ENCODE measurements around the gene CPN2. TPM values are rescaled to one million over a fixed set of nuclear protein-coding genes. Genes with fewer than 3 reads are reported as not detected.

The CPN2 gene
- total and polyA plus RNA-seq, 2 of the 13 experiments (the other 11 are each of a cell fraction or from before 2014, with no cell fraction given): 26.7 to 27.7 TPM

DNA sequence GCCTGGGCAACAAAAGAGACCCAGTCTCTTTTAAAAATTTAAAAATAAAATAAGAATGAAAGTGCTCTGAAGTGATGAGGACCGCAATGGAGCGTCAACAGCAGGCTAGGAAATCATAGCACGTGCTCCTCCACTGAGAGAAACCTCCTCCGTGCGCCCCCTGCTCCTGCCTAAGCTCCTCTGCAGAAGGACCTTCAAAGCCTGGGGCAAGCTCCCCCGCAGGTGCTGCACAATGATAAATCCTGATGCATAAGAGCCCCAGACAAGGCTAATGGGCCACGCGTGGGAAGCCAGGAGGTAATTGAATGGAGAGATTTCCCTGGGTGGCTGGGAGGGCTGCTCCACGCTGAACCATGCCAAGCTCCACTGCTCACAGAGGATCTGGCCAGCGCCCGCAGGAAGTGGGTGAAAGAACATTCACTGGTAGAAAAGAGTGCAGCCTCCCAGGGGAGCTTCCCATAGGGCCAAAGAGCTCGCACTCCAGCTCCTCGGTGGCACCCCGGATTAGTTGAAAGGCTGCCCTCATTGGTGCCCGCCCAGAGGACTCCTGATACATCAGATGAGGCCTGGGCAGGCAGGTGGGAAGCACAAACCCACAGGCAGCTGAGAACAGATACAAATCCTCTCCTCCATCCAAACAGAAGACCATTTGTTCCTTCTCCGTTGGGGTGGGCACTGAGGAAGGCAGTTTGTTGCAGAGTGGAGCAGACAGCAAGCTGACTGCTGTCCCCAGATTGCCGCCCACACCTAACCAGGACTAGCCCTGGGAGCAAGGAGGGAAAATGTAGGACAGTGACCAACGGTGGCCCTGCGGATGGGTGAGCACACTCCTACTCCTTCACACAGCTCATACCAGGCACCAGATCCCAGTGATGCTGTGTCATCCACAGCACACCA is 52.5 kb downstream of the CPN2 start:
- no peak for ATAC-seq
- ChIA-PET CTCF (ENCODE audit: low intra/inter-chr PET ratio, low total read pairs) (no interaction called here), POLR2A (interaction anchor here (0.6 kb wide), 1 partner anchor 162 kb away, joined by 3 read pairs; no protein-coding TSS in a partner anchor)
- no peaks in the 10 kb centered on the region for H3K79me2 ChIP-seq (ENCODE audit: insufficient read depth, low read length)
- peaks cover 27% of the 10 kb centered on the region for H3K4me1 ChIP-seq (ENCODE audit: insufficient read depth, low read length)
- TF ChIP-seq, protein P1, sequence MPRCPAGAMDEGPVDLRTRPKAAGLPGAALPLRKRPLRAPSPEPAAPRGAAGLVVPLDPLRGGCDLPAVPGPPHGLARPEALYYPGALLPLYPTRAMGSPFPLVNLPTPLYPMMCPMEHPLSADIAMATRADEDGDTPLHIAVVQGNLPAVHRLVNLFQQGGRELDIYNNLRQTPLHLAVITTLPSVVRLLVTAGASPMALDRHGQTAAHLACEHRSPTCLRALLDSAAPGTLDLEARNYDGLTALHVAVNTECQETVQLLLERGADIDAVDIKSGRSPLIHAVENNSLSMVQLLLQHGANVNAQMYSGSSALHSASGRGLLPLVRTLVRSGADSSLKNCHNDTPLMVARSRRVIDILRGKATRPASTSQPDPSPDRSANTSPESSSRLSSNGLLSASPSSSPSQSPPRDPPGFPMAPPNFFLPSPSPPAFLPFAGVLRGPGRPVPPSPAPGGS (CRISPR knock-in tag; IDR thresholded peaks at IDR 0.05): no peak
- TF ChIP-seq RBAK (CRISPR knock-in tag; IDR thresholded peaks at IDR 0.05): no peak
- TF ChIP-seq ZNF619 (CRISPR knock-in tag; IDR thresholded peaks at IDR 0.05): no peak
- no peak for TF ChIP-seq PHF8 (CRISPR knock-in tag; IDR thresholded peaks at IDR 0.05)
- no peak for TF ChIP-seq SIX4 (CRISPR knock-in tag; IDR thresholded peaks at IDR 0.05)
- no peak for TF ChIP-seq HIVEP1 (CRISPR knock-in tag; IDR thresholded peaks at IDR 0.05)
- no peak for TF ChIP-seq XBP1 (CRISPR knock-in tag; IDR thresholded peaks at IDR 0.05)
- TF ChIP-seq MAFF (IDR thresholded peaks at IDR 0.05; ENCODE audit: low read depth, low read length): no peak
- no peak for TF ChIP-seq HNF4G (IDR thresholded peaks at IDR 0.05; ENCODE audit: borderline replicate concordance, low read depth, low read length)
- no peak for TF ChIP-seq HNF4G (CRISPR knock-in tag; IDR thresholded peaks at IDR 0.05; ENCODE audit: borderline replicate concordance, low read depth)
- no peak for TF ChIP-seq ZBTB1 (CRISPR knock-in tag; IDR thresholded peaks at IDR 0.05; ENCODE audit: borderline replicate concordance)
- 65% methylated on average over 14 of the region's 19 CpGs for WGBS (ENCODE audit: low lambda C conversion rate)
- no peak overlapping the region for H3K4me2 ChIP-seq (ENCODE audit: low read depth, low read length)
- FAIRE-seq: no peak
- no peak overlapping the region for H3K9ac ChIP-seq (ENCODE audit: insufficient read depth, low read depth, low read length)
- H3K27ac ChIP-seq (ENCODE audit: extremely low read length, insufficient read depth, low read length): no peak overlapping the region
- peaks cover under 1 to 19% of the 10 kb centered on the region in 2 experiments; a peak in 1 of 5 replicates for H3K27me3 ChIP-seq (ENCODE audit: control insufficient read depth in 1 of 2, insufficient read depth in 2 of 2, low read length in 2 of 2)
- intact Hi-C loops (cut with micrococcal nuclease; ENCODE audit: unreplicated experiment): no loop called here
- BruUV-seq (replicated peaks): no TSS peak
- in situ Hi-C loops (cut with HindIII; ENCODE audit: extremely low pct_ligation_motif_present, low pct_unique_long_range_greater_than_20kb): no loop called here
- H4K20me1 ChIP-seq (ENCODE audit: insufficient read depth, low read length): no peaks in the 10 kb centered on the region
- no peaks in the 10 kb centered on the region for H3K36me3 ChIP-seq (replicated peaks in 1 of 2; ENCODE audit: control insufficient read depth in 1 of 2, insufficient read depth in 2 of 2, low read length in 2 of 2)
- no peak for DNase-seq (ENCODE audit: low spot score)
- no peak overlapping the region for H3K4me3 ChIP-seq (replicated peaks in 1 of 3; ENCODE audit: insufficient read depth in 1 of 3, low read depth in 2 of 3, low read length in 3 of 3)
- no peak overlapping the region for H2AFZ ChIP-seq (ENCODE audit: low read length)
- H3K9me3 ChIP-seq (ENCODE audit: low read length): no peaks in the 10 kb centered on the region
